GM18517 (cell line): ENCODE data around the gene GNG7.
"Not testable (repeated sequence)": the region's sequence is repeated elsewhere in the genome, so short reads cannot be mapped to it uniquely, and the experiment has no call there.

ENCODE experiments used
- ATAC-seq: cut with Tn5 transposase; IDR thresholded peaks from one replicate; pipeline ENCODE4 v1.9.1; 2021; ENCODE audit warnings: mild to moderate bottlenecking, moderate library complexity; ENCODE audit not compliant: unreplicated experiment

The GNG7 gene

GRCh38 chr19:2678044-2678671, 24.3 kb downstream of the GNG7 start:
- peak; percentile 44 for ATAC-seq

DNA sequence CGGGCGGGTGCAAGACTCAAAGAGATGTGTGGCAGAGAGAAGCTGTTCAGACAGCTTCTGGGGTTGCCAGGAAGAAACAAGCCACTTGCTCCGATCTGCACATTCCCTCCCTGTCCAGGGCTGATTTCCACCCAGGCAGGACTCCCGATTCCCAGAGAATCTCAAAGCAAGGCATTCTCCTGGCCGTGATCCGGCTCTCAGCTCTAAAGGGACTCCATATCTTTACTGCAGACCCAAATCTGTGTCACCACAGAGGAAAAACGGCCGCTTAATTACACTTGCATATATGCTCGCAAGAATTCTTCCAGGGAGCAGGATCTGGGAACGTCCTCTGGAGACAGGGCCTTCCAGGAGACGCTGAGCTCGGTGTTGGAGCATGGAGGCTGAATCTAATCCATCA, 25.7 kb downstream of the GNG7 start:
- no peak for ATAC-seq

DNA sequence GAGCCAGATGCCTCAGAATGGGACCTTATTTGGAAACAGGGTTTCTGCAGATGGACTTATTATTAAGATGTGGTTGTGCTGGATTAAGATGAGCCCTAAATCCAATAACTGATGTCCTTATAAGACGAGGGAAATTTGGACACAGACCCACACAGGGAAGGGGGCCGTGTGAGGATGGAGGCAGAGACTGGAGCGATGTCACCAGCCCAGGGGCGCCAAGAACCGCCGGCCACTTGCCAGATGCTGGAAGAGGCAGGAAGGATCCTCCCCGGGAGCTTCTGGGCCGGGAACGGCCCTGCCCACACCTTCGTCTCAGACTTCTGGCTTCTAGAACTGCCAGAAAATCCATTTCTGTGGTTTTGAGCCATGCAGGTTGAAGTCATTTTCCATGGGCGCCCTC, 26.6 kb downstream of the GNG7 start:
- no peak for ATAC-seq

DNA sequence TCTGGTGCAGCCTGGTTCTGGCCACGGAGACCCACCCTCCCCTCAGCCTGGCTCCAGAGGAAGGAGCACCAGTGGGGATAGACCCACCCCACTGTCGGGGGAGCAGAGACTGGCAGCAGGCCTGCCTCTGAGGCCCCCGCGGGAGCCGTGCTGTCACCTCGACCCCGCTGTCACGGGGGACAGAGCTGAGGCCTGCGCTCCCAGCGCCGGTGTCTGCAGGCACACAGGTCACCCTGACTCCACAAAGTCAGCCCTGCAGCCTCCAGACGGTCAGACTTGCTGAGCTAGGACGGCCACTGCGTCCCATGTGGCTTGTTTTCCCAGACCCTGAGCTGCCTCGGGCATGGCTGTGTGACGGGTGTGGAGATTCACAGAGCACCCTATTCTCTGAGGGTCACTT, 32.3 kb downstream of the GNG7 start:
- ATAC-seq, result no peak

GRCh38 chr19:2668175-2668763, 34.2 kb downstream of the GNG7 start:
- ATAC-seq, result no peak

DNA sequence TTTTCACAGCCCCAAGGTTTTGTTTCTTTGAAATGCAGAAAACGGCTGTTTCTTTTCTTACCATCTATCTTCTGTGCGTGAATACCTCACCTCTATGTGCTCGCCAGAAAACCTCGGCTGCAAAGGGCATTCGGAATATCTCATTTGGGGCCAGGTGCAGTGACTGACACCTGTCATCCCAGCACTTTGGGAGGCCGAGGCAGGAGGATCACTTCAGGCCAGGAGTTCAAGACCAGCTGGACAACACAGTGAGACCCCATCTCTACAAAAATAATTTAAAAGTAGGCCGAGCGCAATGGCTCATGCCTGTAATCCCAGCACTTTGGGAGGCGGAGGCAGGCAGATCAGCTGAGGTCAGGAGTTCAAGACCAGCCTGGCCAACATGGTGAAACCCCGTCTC, 35.1 kb downstream of the GNG7 start:
- ATAC-seq, result not testable (repeated sequence)

GRCh38 chr19:2666344-2666994, 36.0 kb downstream of the GNG7 start:
- ATAC-seq, result no peak

GRCh38 chr19:2665103-2665502, 37.4 kb downstream of the GNG7 start:
- ATAC-seq, result no peak

GRCh38 chr19:2663920-2664571, 38.4 kb downstream of the GNG7 start:
- peak; percentile 57 for ATAC-seq

GRCh38 chr19:2661615-2662014, 40.9 kb downstream of the GNG7 start:
- ATAC-seq, result no peak

- ATAC-seq, result no peak
These were observed 42.5 kb downstream of the GNG7 start for GRCh38 chr19:2659856-2660432.

GRCh38 chr19:2656533-2656932, 46.0 kb downstream of the GNG7 start:
- no peak for ATAC-seq

GRCh38 chr19:2653710-2654707, 48.5 kb downstream of the GNG7 start:
- ATAC-seq, result no peak

DNA sequence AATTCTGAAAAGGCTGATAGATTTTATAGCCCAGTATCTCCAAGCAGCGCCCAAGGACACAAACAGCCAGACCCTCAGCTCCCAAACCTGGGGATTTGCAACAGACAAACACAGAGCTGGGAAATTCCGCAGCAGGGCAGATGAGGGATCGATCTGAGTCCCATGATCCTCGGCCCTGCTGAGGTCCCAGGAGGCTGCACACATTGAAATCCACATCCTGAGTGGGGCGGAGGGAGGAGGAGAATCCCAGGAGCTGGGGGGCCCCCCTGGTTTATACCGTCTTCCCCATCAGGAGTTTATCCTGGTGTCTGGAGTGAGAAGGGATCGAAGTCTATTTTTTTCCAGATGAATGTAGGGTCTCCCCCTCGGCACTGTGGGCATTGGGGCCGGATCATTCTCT, 49.3 kb downstream of the GNG7 start:
- ATAC-seq, result no peak

- ATAC-seq, result no peak
These were observed 49.9 kb downstream of the GNG7 start for GRCh38 chr19:2652504-2653099.

- not testable (repeated sequence) for ATAC-seq
These were observed 51.3 kb downstream of the GNG7 start for GRCh38 chr19:2651002-2651733.

DNA sequence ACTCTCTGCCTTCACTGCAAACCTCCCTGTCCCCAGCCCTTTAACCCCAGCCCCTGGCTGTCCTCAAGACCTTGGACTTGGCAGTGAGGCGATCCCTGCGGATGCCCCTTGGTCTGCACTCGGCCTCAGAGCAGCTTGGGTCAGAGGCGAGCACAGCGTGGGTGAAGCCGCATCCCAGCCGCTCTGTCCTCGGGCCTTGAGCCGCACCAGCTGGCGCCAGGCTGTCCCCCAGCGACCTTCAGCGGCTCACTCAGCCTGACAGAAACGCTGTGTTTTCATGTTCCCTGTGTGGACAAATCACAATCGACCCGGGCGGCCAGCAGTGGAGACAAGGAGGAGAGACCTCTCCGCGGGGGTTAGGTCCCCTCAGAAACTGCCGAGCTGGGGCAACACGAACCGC, 52.0 kb downstream of the GNG7 start:
- ATAC-seq, result no peak

GRCh38 chr19:2648528-2648937, 54.0 kb downstream of the GNG7 start:
- peak; percentile 55 for ATAC-seq

DNA sequence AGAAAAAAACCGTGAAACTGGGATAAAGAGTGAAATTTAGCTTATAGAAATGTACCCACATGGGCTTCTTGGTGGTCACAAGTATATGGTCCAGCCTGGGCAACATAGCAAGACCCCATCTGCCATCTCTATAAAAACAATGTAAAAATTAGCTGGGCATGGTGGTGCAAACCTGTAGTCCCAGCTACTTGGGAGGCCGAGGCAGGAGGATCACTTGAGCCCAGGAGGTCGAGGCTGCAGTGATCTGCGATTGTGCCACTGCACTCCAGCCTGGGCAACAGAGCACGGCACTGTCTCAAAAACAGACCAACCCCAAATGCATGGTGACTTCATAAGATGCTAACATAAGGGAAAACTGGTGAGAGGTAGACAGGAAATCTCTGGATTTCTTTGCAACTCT, 54.4 kb downstream of the GNG7 start:
- ATAC-seq, result no peak
